Gastroesophageal sphincter (tissue), 3 donors: Measurements from ENCODE around the gene DNAJC5G.

Source experiments
- CTCF ChIP-seq, 4 experiments: fragments of 200-600 bp in 2 of 4; fragments of 450-650 bp in 2 of 4; sonication (generic) in 1 of 4; IDR thresholded peaks; one replicate each; pipeline ENCODE4 v1.5.1; 2017 to 2019; ENCODE audit warnings: antibody characterized with exemption in 4 of 4, mild to moderate bottlenecking in 2 of 4, moderate library complexity in 2 of 4
- POLR2A ChIP-seq, 2 donors: fragments of 450-650 bp; IDR thresholded peaks; one replicate each; pipeline ENCODE4 v1.6.1; 2017; ENCODE audit warnings: antibody characterized with exemption in 2 of 2, mild to moderate bottlenecking in 2 of 2, moderate library complexity in 1 of 2

GRCh38 chr2:27231921-27232320 lies 43.3 kb upstream of the DNAJC5G start:
- TF ChIP-seq POLR2A (IDR thresholded peaks at IDR 0.05): no peak
- TF ChIP-seq CTCF (IDR thresholded peaks at IDR 0.05): no peak
